Endometrium (tissue), 2 donors: ENCODE data around the gene SNAI3.

Source experiments
- FAIRE-seq: peaks from 2 replicates; lab custom pipeline; 2012; peaks lifted over from hg19 to GRCh38; lab: Jason Lieb, UNC
- donor health status: control.
- donor health status: control.

SNAI3 gene

GRCh38 chr16:88691924-88692560, 5.7 kb upstream of the SNAI3 start:
- no peak for FAIRE-seq

DNA sequence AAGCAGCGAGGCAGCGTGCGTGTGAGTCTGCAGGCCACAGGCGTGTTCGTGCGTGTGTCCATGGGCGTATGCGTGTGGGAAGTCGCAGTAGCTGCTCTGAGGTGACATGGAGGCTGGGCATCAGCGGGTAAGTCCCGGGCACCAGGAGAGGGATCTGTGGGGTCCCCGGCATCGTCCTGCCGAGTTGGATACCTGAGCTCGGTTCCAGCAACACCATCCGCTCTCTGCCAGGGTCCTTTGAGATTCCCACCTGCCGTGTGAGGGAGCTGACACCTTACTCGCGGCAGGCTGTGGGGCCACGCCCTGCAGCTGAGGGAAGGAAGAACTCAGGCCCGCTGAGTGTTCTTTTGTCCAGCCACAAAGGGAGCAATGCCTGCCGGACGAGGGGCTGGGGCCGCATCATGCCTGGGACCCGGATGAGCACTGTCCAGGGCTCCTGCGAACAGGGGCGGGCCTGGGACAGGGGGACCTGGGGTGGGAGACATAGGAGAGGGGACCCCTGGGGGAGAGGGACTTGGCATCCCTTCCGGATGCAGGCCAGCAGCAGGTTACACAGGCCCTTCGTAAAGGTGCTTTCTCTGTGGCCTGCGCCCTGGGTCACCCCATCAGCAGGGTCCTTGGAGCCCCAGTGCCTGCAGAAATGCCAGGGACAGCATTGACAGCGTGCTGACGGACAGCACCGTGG, 5.0 kb upstream of the SNAI3 start:
- no peak for FAIRE-seq

DNA sequence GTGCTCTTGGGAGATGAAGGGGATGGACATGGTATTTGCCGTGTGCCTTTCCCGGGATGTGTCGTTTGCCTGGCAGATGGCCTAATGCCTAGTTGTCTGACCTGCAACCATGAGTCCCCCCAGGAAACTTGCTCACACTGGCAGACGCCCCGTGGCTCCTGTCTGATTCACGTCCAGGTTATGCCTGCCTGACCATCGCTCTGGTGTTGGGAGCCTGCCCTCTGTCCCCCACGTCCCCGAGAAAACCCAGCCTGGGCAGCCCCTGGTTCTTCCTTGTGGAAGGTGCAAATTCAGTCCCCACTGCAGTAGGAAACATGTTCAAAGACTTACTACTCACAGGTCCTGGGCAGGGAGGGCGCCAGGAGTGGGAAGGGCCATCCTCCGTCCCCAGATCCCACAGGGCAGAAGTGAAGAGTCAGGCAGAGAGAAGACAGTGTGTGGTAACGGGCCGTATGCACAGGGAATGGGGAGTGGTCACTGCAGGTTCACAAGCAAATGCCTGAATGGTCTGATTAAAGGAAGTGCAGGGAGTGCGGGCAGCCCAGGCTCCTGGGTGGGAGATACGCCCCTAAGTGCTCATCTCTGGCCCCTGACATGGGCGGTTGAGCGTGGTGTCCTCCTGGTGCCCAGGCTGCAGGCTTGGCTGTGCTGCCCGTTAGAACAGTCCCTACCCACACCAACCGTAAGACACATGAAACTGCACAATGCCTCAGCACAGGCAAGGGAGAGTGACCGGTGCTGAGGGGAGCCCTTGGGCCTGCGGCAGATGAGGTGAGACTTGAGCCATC, 4.2 kb upstream of the SNAI3 start:
- FAIRE-seq: no peak

DNA sequence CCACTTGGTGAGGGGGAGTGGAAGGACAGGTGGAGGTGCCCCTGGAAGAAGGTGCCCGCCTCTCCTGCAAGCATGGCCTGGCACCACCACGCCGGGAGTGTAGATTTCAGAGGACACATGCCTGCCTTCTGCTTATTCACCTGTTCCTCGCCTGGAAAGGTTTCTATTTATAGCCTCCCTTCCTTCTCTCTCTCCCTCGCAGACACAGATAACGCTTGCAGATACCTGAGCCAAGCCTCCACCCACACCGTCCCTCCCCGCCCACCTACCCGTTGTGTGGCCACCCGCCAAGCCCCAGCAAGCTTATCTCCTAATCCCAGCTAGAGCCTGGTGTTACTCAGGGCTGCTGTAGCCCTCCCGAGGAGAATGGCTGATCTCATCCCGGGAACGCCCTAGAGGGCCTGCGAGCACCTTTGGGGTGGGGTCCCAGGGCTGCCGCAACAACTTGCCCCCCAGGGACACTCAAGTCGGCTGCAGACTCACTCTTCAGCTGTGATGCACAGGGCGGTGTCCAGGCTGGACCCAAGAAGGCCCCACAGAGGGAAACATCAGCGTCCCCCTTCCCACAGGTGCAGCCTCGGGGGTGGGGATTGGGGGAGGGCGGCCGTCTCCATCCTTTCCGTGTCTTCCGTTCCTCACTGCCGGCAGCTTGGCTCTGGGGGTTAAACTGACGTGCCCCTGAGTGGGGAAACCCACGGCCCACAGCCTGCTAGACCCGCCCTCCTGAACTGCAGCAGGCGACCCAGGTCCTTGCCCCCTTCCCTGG, 1.9 kb upstream of the SNAI3 start:
- FAIRE-seq: no peak

- FAIRE-seq: no peak
These were observed 1.3 kb upstream of the SNAI3 start for GRCh38 chr16:88687676-88688012.

DNA sequence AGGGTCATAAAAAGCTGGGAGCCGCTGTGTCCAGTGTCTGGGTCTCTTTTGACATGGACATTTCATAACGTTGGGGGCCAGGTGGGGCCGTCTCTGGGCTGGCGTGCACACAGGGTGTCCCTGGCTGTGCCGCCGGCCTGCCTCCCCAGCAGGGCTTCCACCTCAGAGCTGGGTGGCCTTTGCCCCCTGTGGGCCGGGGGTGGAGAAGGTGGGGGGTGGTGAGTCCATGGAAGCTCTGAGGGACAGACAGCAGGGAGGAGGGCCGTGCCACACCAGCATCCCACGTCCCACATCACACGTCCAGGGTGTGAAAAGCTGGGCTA, 908 bp upstream of the SNAI3 start:
- no peak for FAIRE-seq

GRCh38 chr16:88686062-88686438, 257 bp downstream of the SNAI3 start:
- no peak for FAIRE-seq

DNA sequence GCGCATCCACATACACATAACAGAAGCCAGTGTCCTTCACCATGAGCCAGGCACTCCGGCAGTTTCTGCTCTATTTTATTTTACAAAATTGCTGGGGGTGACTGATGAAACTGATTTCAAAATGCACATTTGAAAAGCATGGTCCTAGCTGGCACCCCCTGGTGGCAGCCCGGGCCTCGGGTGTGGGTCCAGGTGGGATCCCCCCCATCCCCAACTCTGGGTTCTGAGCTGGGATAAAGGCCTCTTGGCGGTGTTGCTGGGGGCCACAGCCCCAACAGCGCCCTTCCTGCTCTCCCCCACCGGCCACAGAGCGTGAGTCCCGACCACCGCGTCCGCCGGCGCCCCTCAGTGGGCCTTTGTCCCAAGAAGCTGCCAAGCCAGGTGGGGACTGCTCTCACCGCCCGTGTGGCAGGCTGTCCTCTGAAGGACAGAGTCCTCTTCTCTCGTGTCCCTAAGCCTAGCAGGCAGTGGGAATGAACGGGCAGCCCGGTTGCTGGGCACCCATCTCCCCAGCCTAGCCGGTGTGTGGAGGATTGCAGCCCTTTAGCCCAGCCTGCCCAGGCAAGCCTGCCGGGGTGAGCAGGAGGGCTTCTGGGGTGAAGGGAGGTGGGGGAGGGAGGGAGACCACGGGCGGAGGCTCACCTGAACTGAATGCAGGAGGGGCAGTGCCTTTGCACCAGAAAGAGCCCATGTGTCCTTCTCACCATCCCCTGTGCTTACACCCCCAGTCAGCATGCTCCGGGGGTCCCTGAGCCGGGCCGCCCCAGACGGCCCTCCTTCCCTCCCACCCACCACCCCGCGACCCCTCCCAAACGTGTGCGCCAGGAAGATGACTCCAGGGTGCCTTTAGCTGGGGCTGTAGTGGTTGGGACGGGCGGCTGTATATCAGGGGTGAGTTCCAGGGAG, 898 bp downstream of the SNAI3 start:
- FAIRE-seq: no peak

DNA sequence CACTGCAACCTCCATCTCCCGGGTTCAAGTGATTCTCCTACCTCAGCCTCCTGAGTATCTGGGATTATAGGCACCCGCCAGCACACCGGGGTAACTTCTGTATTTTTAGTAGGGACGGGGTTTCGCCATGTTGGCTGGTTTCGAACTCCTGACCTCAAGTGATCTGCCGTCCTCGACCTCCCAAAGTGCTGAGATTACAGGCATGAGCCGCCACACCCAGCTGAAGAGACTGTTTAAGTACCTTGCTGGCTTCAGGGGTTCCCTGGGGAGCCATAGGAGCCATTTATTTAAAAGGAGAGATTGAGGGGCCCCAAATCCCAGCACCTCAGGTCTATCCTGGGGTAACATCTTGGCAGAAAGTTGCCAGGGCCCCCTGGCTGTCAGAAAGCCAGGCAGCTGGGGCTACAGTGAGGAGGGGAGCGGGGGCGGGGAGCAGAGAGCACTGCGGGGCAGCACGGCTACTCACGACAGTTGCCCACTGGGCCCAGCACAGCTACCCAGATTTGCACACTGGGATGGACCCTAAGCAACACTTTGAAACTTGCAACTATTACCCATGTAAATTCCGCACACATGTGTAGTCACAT, 1.6 kb downstream of the SNAI3 start:
- FAIRE-seq: no peak

GRCh38 chr16:88681709-88682451, 4.4 kb downstream of the SNAI3 start:
- no peak for FAIRE-seq

DNA sequence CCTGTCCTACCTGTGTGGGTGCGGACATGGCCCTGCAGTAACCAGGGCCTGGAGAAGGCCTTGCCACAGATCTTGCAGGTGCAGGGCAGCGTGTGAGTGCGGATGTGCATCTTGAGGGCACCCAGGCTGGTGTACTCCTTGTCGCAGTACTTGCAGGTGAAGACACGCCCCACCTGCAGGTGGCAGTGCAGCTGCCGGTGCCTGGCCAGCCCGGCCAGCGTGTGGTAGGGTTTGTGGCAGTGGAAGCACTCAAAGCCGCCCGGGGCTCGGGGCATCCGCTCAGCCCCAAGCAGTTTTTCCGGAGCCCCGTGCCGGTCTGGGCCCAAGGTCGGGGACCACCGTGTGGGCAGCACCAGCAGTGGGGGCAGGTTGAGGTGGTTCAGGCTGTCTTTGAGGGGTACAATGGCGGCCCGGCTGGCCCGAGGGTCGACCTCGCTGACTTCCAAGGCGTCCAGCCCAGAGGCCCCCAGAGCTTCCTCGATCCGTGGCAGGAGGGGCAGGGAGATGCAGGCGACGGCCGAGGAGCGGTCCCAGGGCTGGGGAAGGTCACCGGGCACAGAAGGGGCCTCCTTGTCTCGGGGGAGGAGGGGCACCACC, 5.1 kb downstream of the SNAI3 start:
- no peak for FAIRE-seq

DNA sequence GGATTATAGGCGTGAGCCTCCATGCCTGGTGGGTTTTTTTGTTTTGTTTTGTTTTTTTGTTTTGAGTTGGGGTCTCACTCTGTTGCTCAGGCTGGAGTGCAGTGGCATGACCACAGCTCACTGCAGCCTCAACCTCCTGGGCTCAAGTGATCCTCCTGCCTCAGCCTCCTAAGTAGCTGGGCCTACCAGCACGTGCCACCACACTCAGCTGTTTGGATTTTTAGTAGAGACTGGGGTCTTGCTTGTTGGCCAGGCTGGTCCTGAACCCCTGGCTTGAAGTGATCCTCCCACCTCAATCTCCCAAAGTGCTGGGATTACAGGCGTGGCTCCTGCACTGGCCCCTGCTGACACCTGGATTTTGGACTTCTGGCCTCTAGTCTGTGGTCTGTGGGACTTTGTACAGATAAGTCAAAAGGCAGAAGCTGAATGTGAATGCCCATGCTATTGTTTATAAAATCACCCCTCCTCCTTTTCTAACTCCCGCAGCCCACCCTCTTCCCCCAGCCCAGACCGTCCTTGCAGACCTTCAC, 5.7 kb downstream of the SNAI3 start:
- FAIRE-seq: no peak

- FAIRE-seq: no peak
These were observed 7.9 kb downstream of the SNAI3 start for GRCh38 chr16:88678224-88678979.

DNA sequence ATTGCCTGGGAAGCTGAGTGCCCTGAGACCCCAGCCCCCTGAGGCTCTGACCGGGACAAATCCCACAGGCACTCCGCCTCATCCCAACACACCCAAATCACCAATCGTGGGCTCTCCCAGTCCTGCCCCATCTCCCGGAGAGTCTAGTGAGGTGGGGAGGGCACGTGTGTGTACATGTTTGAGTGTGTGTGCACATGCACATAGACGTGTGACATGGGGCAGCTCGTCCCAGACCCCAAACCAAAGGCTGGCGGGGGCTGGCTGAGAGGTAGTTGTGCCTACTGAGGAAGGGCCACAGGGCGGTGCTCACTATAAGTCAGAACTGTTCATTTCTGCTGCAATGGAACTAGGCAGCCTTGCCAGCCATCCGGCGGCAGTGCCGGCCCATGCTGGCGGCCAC, 8.6 kb downstream of the SNAI3 start:
- no peak for FAIRE-seq

- FAIRE-seq: no peak
These were observed 9.6 kb downstream of the SNAI3 start for GRCh38 chr16:88676502-88677242.

DNA sequence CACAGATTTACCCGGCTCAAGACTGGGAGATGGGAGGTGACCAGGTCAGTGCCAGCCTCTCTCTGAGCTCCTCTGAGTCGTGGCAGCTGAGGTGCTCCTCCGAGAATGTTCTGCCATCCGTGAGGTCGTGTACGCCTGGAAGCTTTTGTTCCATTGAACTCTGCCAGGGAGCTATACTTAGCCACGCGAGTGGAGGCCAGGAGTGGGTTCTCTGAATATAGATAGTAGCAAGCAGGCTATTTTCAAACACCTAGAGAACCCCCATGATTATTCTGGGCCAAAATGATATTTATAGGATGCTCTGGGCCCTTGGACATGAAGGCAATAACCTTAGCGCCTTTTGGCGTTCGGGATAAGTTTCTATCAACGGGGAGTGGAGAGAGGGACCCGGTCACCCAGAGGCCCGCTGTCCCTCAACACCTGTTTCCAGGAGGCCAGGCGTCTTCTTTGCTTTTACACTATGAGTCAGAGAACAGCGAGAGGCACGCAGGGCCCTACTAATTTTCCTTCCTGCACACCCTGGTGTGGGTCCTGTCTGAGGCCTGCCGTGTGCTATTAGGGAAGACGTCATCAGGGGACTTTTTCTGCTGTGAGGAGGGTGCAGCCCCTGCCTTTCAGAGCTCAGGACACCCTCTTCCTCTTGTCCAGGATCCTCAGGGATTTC, 12.5 kb downstream of the SNAI3 start:
- no peak for FAIRE-seq

DNA sequence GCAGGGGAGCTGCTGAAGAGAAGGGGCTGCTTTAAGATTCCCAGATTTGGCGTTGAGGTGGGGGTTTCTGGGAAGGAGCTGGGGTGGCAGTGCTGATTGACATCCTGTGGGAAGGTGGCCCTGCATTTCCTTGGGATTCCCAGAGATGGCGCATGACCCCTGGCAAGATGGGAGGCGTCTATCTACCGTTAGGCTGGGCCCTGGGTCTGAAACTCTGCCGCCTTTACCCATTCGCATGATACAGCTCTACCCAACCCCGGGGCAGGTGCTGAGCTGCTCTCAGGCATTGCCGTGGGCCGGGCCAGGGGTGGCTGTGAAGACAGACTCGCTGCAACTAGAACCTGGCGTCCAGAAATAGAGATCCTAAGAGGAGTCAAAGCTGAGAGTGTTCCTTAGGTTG, 13.5 kb downstream of the SNAI3 start:
- no peak for FAIRE-seq

GRCh38 chr16:88671806-88672205, 14.5 kb downstream of the SNAI3 start:
- FAIRE-seq: no peak
